ENCODE results near the gene CDON.

- TF ChIP-seq POLR2AphosphoS5 (IDR thresholded peaks at IDR 0.05; ENCODE audit: borderline replicate concordance, low read depth, low read length) (no peak), EZH2 (IDR thresholded peaks at IDR 0.05) (no peak), FOXP2 (optimal IDR thresholded peaks at IDR 0.05; ENCODE audit: control extremely low read depth, extremely low read length, insufficient read depth) (no peak)
These were observed 85.3 kb downstream of the CDON start for GRCh38 chr11:125977333-125977732.

All from SK-N-MC (cell line).